Hepatocyte (in vitro differentiated cells): ENCODE data around the gene SULT1A4. TPM values are rescaled to one million over a fixed set of nuclear protein-coding genes. Genes with fewer than 3 reads are reported as not detected.

ENCODE experiments used
- polyA plus RNA-seq: library from polyadenylated mRNA; unstranded; fragments of >200 nt; fragmentation: Nextera tagmentation; extraction: Ambion mirVana; gene quantifications from 2 replicates; pipeline ENCODE4 v1.2.1, GENCODE V29; 2016
- small RNA-seq: library from RNA; depleted of rRNA; stranded (forward); fragments of <200 nt; gene quantifications from one replicate; pipeline ENCODE3, GENCODE V24; 2014
- total RNA-seq: library from RNA; depleted of rRNA; stranded (reverse); fragments of >200 nt; gene quantifications from 2 replicates; pipeline ENCODE4 v1.2.3, GENCODE V29; 2014

Gene SULT1A4
- total and polyA plus RNA-seq, 2 experiments from 2014 or later = 40.0 to 43.0 TPM

Small RNA genes lying within 50 kb of the gene (small RNA-seq; reads per million reads assigned to genes)
- gene AC133555.2 = not detected

Other genes starting within 250 kb of the SULT1A4 start
- gene NPIPB11, start 53.2 kb upstream of the SULT1A4 start, total RNA-seq = 0.96 and 1.9 TPM in 2 replicates
- gene NPIPB11, start 53.2 kb upstream of the SULT1A4 start, polyA plus RNA-seq = 1.3 and 1.5 TPM in 2 replicates
- 9.7 and 14.0 TPM in 2 replicates for gene BOLA2, start 5.6 kb upstream of the SULT1A4 start, total RNA-seq
- gene BOLA2, start 5.6 kb upstream of the SULT1A4 start, polyA plus RNA-seq = 10.4 and 12.9 TPM in 2 replicates
- 27.9 and 32.7 TPM in 2 replicates for gene SLX1B, start 5.4 kb upstream of the SULT1A4 start, total RNA-seq
- 0.91 and 14.2 TPM in 2 replicates for gene SLX1B, start 5.4 kb upstream of the SULT1A4 start, polyA plus RNA-seq
- 11.5 and 14.3 TPM in 2 replicates for gene NPIPB12, start 46.5 kb downstream of the SULT1A4 start, total RNA-seq
- gene NPIPB12, start 46.5 kb downstream of the SULT1A4 start, polyA plus RNA-seq = 39.0 and 48.2 TPM in 2 replicates
- 0.03 and 0.08 TPM in 2 replicates for gene SPN, start 203.3 kb downstream of the SULT1A4 start, total RNA-seq
- 0.05 and 0.57 TPM in 2 replicates for gene SPN, start 203.3 kb downstream of the SULT1A4 start, polyA plus RNA-seq
- 217 and 222 TPM in 2 replicates for gene QPRT, start 219.3 kb downstream of the SULT1A4 start, total RNA-seq
- gene QPRT, start 219.3 kb downstream of the SULT1A4 start, polyA plus RNA-seq = 340 and 371 TPM in 2 replicates